Lower leg skin (tissue), 3 donors: ENCODE measurements around the gene TMEM120A.

Source experiments
- CTCF ChIP-seq, 3 donors: fragments of 450-650 bp; IDR thresholded peaks; one replicate each; pipeline ENCODE4 v1.5.1; 2016; ENCODE audit warnings: antibody characterized with exemption in 3 of 3, mild to moderate bottlenecking in 3 of 3, moderate library complexity in 2 of 3
- POLR2A ChIP-seq, 2 donors: fragments of 450-650 bp; IDR thresholded peaks; one replicate each; pipeline ENCODE4 v1.6.1; 2016 to 2017; ENCODE audit warnings: antibody characterized with exemption in 2 of 2, mild to moderate bottlenecking in 1 of 2, moderate library complexity in 1 of 2

- TF ChIP-seq CTCF (IDR thresholded peaks at IDR 0.05) (no peak), POLR2A (IDR thresholded peaks at IDR 0.05) (no peak)
Measured at GRCh38 chr7:75967487-75967997, 26.9 kb downstream of the TMEM120A start.
